T-cell (primary cell): ENCODE data around the gene DUSP22. TPM values are rescaled to one million over a fixed set of nuclear protein-coding genes. Genes with fewer than 3 reads are reported as not detected.
"Not testable (repeated sequence)": the region's sequence is repeated elsewhere in the genome, so short reads cannot be mapped to it uniquely, and the experiment has no call there.

Source experiments
- ATAC-seq, 4 experiments: fragments of 200-7000 bp in 3 of 4; fragments of 150-1000 bp in 1 of 4; cut with Tn5 transposase; replicated peaks in 1 of 4; 1 replicate in 3 of 4; 2 replicates in 1 of 4; pipeline ENCODE4 v1.10.0; 2021; ENCODE audit warnings: moderate library complexity in 3 of 4, mild to moderate bottlenecking in 2 of 4, moderate number of reproducible peaks in 1 of 4
- CTCF ChIA-PET, 2 donors: fragments of 300-600 bp; sonication (Branson Sonifier 250); formaldehyde crosslinking; loops; one replicate each; lab custom pipeline; 2022; ENCODE audit warnings: antibody characterized with exemption in 2 of 2; lab: Charles Lee
- POLR2A ChIA-PET, 2 donors: fragments of 300-600 bp; sonication (Branson Sonifier 250); formaldehyde crosslinking; loops; one replicate each; lab custom pipeline; 2022; ENCODE audit warnings: antibody characterized with exemption in 2 of 2; lab: Charles Lee
- DNase-seq, 35 experiments: peaks; one replicate each; pipeline versions ENCODE4 v3.0.0 to v3.0.0-alpha.2; 2013 to 2023
- H3K27ac ChIP-seq: one replicate; pipeline ENCODE4 v1.5.1; 2013; ENCODE audit warnings: low read length
- H3K27me3 ChIP-seq, 2 experiments: replicated peaks in 1 of 2; 1 replicate in 1 of 2; 2 replicates in 1 of 2; pipeline versions ENCODE4 v1.6.1 to v1.7.0; 2013; ENCODE audit warnings: low read length in 1 of 2, mixed read lengths in 1 of 2; ENCODE audit not compliant: control insufficient read depth in 2 of 2, insufficient read depth in 2 of 2; ENCODE audit errors: extremely low read depth in 1 of 2
- H3K36me3 ChIP-seq, 2 donors: 1 replicate in 1 of 2; 2 replicates in 1 of 2; pipeline versions ENCODE4 v1.6.1 to v1.7.0; 2013; ENCODE audit warnings: low read length in 1 of 2; ENCODE audit not compliant: control insufficient read depth in 2 of 2, insufficient read depth in 1 of 2; ENCODE audit errors: extremely low read depth in 1 of 2
- H3K4me1 ChIP-seq, 2 experiments: 1 replicate in 1 of 2; 2 replicates in 1 of 2; pipeline versions ENCODE4 v1.6.1 to v1.7.0; 2013; ENCODE audit warnings: low read length in 2 of 2, mixed read lengths in 1 of 2; ENCODE audit not compliant: insufficient read depth in 2 of 2, control insufficient read depth in 1 of 2; ENCODE audit errors: extremely low read depth in 1 of 2
- H3K4me3 ChIP-seq, 2 donors: 1 replicate in 1 of 2; 2 replicates in 1 of 2; pipeline versions ENCODE4 v1.5.1 to v1.7.0; 2013; ENCODE audit warnings: mild to moderate bottlenecking in 2 of 2, low read length in 1 of 2, moderate library complexity in 1 of 2; ENCODE audit not compliant: control insufficient read depth in 1 of 2; ENCODE audit errors: extremely low read depth in 1 of 2
- H3K9me3 ChIP-seq: 2 replicates; pipeline ENCODE4 v1.7.0; 2013
- H3K27ac Mint-ChIP-seq, 2 donors: one replicate each; pipeline ENCODE4 v1.8.0; 2020 to 2021; ENCODE audit warnings: mild to moderate bottlenecking in 2 of 2, mixed read lengths in 2 of 2
- H3K27me3 Mint-ChIP-seq, 2 donors: one replicate each; pipeline ENCODE4 v1.8.0; 2021 to 2022; ENCODE audit warnings: mixed read lengths in 2 of 2
- H3K36me3 Mint-ChIP-seq: one replicate; pipeline ENCODE4 v1.8.0; 2021; ENCODE audit warnings: mixed read lengths
- H3K4me1 Mint-ChIP-seq, 3 donors: one replicate each; pipeline ENCODE4 v1.8.0; 2020 to 2022; ENCODE audit warnings: mixed read lengths in 3 of 3, mild to moderate bottlenecking in 1 of 3
- H3K4me3 Mint-ChIP-seq, 3 donors: one replicate each; pipeline ENCODE4 v1.8.0; 2020 to 2022; ENCODE audit warnings: mild to moderate bottlenecking in 3 of 3, mixed read lengths in 3 of 3, moderate library complexity in 3 of 3
- H3K9me3 Mint-ChIP-seq, 3 donors: one replicate each; pipeline ENCODE4 v1.8.0; 2020 to 2022; ENCODE audit warnings: mixed read lengths in 3 of 3
- WGBS: methylation state at CpG from one replicate; pipeline ENCODE4 v1.1.5; 2013; ENCODE audit warnings: missing lambda C conversion rate; ENCODE audit not compliant: insufficient coverage; 5-methylcytosine and 5-hydroxymethylcytosine counted together
- total RNA-seq, 35 experiments: library from RNA in 6 of 35; stranded (reverse) in 6 of 35; fragments of 120-200 nt in 1 of 35; gene quantifications; one replicate each; pipeline versions ENCODE4 v1.2.1 to v1.2.4 and lab custom pipeline; 2013 to 2026

DUSP22 gene
- total RNA-seq, 5 donors from 2014 or later (not counting 1 experiment from before 2014, with no cell fraction given) = 32.0 to 52.4 (median 42.1) TPM

- CTCF ChIA-PET = interaction anchor here in 1 of 2 donors (0.5 kb wide), 1 partner anchor 136 kb away, joined by 3 read pairs; no protein-coding TSS in a partner anchor
- Histone ChIP-seq H3K9me3 (no peaks in the 10 kb centered on the region), H3K4me1 (peaks cover 0 to 3% of the 10 kb centered on the region in 2 experiments), H3K27me3 (peaks cover 0 to 3% of the 10 kb centered on the region in 2 experiments), H3K4me3 (no peak overlapping the region), H3K36me3 (no peaks in the 10 kb centered on the region), H3K27ac (no peak overlapping the region)
- POLR2A ChIA-PET = no interaction called here
- ATAC-seq (no peak), DNase-seq (no peak)
- H3K36me3 Mint-ChIP-seq = peaks cover 4% of the 10 kb centered on the region
- no peak overlapping the region for H3K27ac Mint-ChIP-seq
- H3K9me3 Mint-ChIP-seq = no peaks in the 10 kb centered on the region
- no peaks in the 10 kb centered on the region for H3K27me3 Mint-ChIP-seq
- 89% methylated on average over 11 of the region's 11 CpGs for WGBS
- peaks cover 2 to 7% (median 3%) of the 10 kb centered on the region in 3 donors for H3K4me1 Mint-ChIP-seq
- H3K4me3 Mint-ChIP-seq = no peak overlapping the region
Measured at GRCh38 chr6:324729-325125, 32.4 kb downstream of the DUSP22 start.

GRCh38 chr6:325161-325860 lies 33.0 kb downstream of the DUSP22 start:
- ATAC-seq, H3K27ac ChIP-seq, H3K4me1 ChIP-seq, H3K27ac Mint-ChIP-seq, H3K27me3 ChIP-seq, H3K4me1 Mint-ChIP-seq, CTCF ChIA-PET, H3K27me3 Mint-ChIP-seq, H3K36me3 Mint-ChIP-seq, H3K36me3 ChIP-seq, H3K9me3 Mint-ChIP-seq, H3K4me3 Mint-ChIP-seq, DNase-seq, H3K4me3 ChIP-seq, H3K9me3 ChIP-seq, POLR2A ChIA-PET: not testable (repeated sequence)
- WGBS = 87% methylated on average over 14 of the region's 16 CpGs

GRCh38 chr6:326066-326465 lies 33.8 kb downstream of the DUSP22 start:
- H3K36me3 ChIP-seq, H3K27me3 Mint-ChIP-seq, CTCF ChIA-PET, H3K9me3 Mint-ChIP-seq, H3K36me3 Mint-ChIP-seq, DNase-seq, H3K27ac ChIP-seq, H3K4me3 ChIP-seq, H3K4me1 Mint-ChIP-seq, H3K27me3 ChIP-seq, H3K4me3 Mint-ChIP-seq, H3K9me3 ChIP-seq, H3K4me1 ChIP-seq, H3K27ac Mint-ChIP-seq, POLR2A ChIA-PET, ATAC-seq: not testable (repeated sequence)
- 68% methylated on average over 9 of the region's 9 CpGs for WGBS

- Mint-ChIP-seq H3K36me3 (peaks cover 4% of the 10 kb centered on the region), H3K4me3 (no peak overlapping the region), H3K4me1 (peaks cover 0 to 7% (median 0%) of the 10 kb centered on the region in 3 donors), H3K27me3 (no peaks in the 10 kb centered on the region), H3K27ac (peak overlapping the region in 1 of 2 donors; percentile 18), H3K9me3 (no peaks in the 10 kb centered on the region)
- CTCF ChIA-PET = interaction anchor here in 1 of 2 donors (0.6 kb wide), 2 partner anchors 126 to 160 kb away, joined by 3 to 5 read pairs; no protein-coding TSS in a partner anchor
- 87% methylated on average over 13 of the region's 13 CpGs for WGBS
- Histone ChIP-seq H3K4me3 (no peak overlapping the region), H3K4me1 (peaks cover 0 to 3% of the 10 kb centered on the region in 2 experiments), H3K9me3 (no peaks in the 10 kb centered on the region), H3K27ac (no peak overlapping the region), H3K36me3 (no peaks in the 10 kb centered on the region), H3K27me3 (peaks cover 0 to 3% of the 10 kb centered on the region in 2 experiments)
- no peak for ATAC-seq
- DNase-seq = no peak
- POLR2A ChIA-PET = no interaction called here
Measured at GRCh38 chr6:326896-327537, 34.7 kb downstream of the DUSP22 start.

GRCh38 chr6:327538-328116 lies 35.3 kb downstream of the DUSP22 start:
- Mint-ChIP-seq H3K27ac (peak overlapping the region in 1 of 2 donors; percentile 18), H3K4me1 (peaks cover 0 to 7% (median 0%) of the 10 kb centered on the region in 3 donors), H3K27me3 (no peaks in the 10 kb centered on the region), H3K36me3 (peaks cover 4% of the 10 kb centered on the region), H3K9me3 (no peaks in the 10 kb centered on the region), H3K4me3 (no peak overlapping the region)
- 69% methylated on average over 10 of the region's 10 CpGs for WGBS
- H3K4me3 ChIP-seq = no peak overlapping the region
- peaks cover 0 to 3% of the 10 kb centered on the region in 2 experiments for H3K27me3 ChIP-seq
- CTCF ChIA-PET = interaction anchor here in 1 of 2 donors (0.6 kb wide), 1 partner anchor 127 kb away, joined by 3 read pairs; no protein-coding TSS in a partner anchor
- peaks cover 0 to 3% of the 10 kb centered on the region in 2 experiments for H3K4me1 ChIP-seq
- H3K9me3 ChIP-seq = no peaks in the 10 kb centered on the region
- ATAC-seq (no peak), DNase-seq (no peak)
- H3K36me3 ChIP-seq = no peaks in the 10 kb centered on the region
- POLR2A ChIA-PET = no interaction called here
- H3K27ac ChIP-seq = no peak overlapping the region

GRCh38 chr6:328136-328670 lies 35.9 kb downstream of the DUSP22 start:
- H3K4me1 Mint-ChIP-seq = peaks cover 0 to 7% (median 0%) of the 10 kb centered on the region in 3 donors
- DNase-seq = no peak
- H3K36me3 ChIP-seq = no peaks in the 10 kb centered on the region
- CTCF ChIA-PET = no interaction called here
- H3K4me1 ChIP-seq = peaks cover 0 to 3% of the 10 kb centered on the region in 2 experiments
- H3K27me3 ChIP-seq = peaks cover 0 to 3% of the 10 kb centered on the region in 2 experiments
- peak in 2 of 4 experiments; percentile 33 to 55 for ATAC-seq
- peaks cover 4% of the 10 kb centered on the region for H3K36me3 Mint-ChIP-seq
- H3K4me3 ChIP-seq = no peak overlapping the region
- no peak overlapping the region for H3K4me3 Mint-ChIP-seq
- H3K9me3 ChIP-seq = no peaks in the 10 kb centered on the region
- no peak overlapping the region for H3K27ac Mint-ChIP-seq
- no peak overlapping the region for H3K27ac ChIP-seq
- H3K9me3 Mint-ChIP-seq = no peaks in the 10 kb centered on the region
- 64% methylated on average over 6 of the region's 8 CpGs for WGBS
- POLR2A ChIA-PET = no interaction called here
- H3K27me3 Mint-ChIP-seq = no peaks in the 10 kb centered on the region
